CD14-positive monocyte (primary cell): ENCODE results near the gene SPON2. TPM values are rescaled to one million over a fixed set of nuclear protein-coding genes. Genes with fewer than 3 reads are reported as not detected.
A peak's percentile ranks its signal among the peaks of the same experiment; 100 is the strongest.

ENCODE experiments used
- DNase-seq, 3 donors: peaks; one replicate each; pipeline ENCODE4 v3.0.0-alpha.2; 2011 to 2022
- H2AFZ ChIP-seq: 2 replicates; pipeline ENCODE4 v1.6.0; 2012; ENCODE audit warnings: mild to moderate bottlenecking, low read depth, low read length, inconsistent platforms; ENCODE audit not compliant: insufficient read depth, poor library complexity, severe bottlenecking
- H3K27ac ChIP-seq, 2 donors: 1 replicate in 1 of 2; 2 replicates in 1 of 2; pipeline ENCODE4 v1.5.1; 2012 to 2013; ENCODE audit warnings: low read length in 2 of 2, control low read depth in 1 of 2, inconsistent platforms in 1 of 2, low read depth in 1 of 2, mild to moderate bottlenecking in 1 of 2
- H3K27me3 ChIP-seq, 2 donors: one replicate each; pipeline versions ENCODE4 v1.6.0 to v1.6.1; 2011 to 2013; ENCODE audit warnings: low read length in 2 of 2; ENCODE audit not compliant: control insufficient read depth in 2 of 2, insufficient read depth in 2 of 2
- H3K36me3 ChIP-seq, 2 donors: replicated peaks in 1 of 2; 1 replicate in 1 of 2; 2 replicates in 1 of 2; pipeline versions ENCODE4 v1.5.1 to v1.6.1; 2012 to 2013; ENCODE audit warnings: low read length in 2 of 2, control low read depth in 1 of 2, inconsistent platforms in 1 of 2, mild to moderate bottlenecking in 1 of 2; ENCODE audit not compliant: insufficient read depth in 2 of 2, control insufficient read depth in 1 of 2
- H3K4me1 ChIP-seq, 2 donors: 1 replicate in 1 of 2; 2 replicates in 1 of 2; pipeline versions ENCODE4 v1.5.1 to v1.6.1; 2012 to 2013; ENCODE audit warnings: low read length in 2 of 2, control low read depth in 1 of 2, inconsistent platforms in 1 of 2, mild to moderate bottlenecking in 1 of 2, moderate library complexity in 1 of 2; ENCODE audit not compliant: insufficient read depth in 2 of 2, control insufficient read depth in 1 of 2
- H3K4me2 ChIP-seq: replicated peaks from 2 replicates; pipeline ENCODE3; 2012; ENCODE audit warnings: low read length, moderate library complexity, mild to moderate bottlenecking; ENCODE audit not compliant: poor library complexity, severe bottlenecking; ENCODE audit errors: extremely low read depth
- H3K4me3 ChIP-seq, 3 experiments: fragments of 200-600 bp in 1 of 3; sonication (generic) in 1 of 3; replicated peaks in 1 of 3; 1 replicate in 2 of 3; 2 replicates in 1 of 3; pipeline ENCODE4 v1.5.1; 2011 to 2013; ENCODE audit warnings: low read length in 3 of 3, mild to moderate bottlenecking in 3 of 3, control low read depth in 2 of 3, low read depth in 2 of 3, inconsistent platforms in 1 of 3, moderate library complexity in 1 of 3
- H3K79me2 ChIP-seq: 2 replicates; pipeline ENCODE4 v1.6.0; 2012; ENCODE audit warnings: mild to moderate bottlenecking, control low read depth, inconsistent platforms, low read length, moderate library complexity; ENCODE audit not compliant: insufficient read depth
- H3K9ac ChIP-seq: 2 replicates; pipeline ENCODE4 v1.6.0; 2017; ENCODE audit warnings: low read length, mild to moderate bottlenecking; ENCODE audit not compliant: insufficient read depth, poor library complexity, severe bottlenecking
- H3K9me3 ChIP-seq, 2 donors: replicated peaks in 1 of 2; 1 replicate in 1 of 2; 2 replicates in 1 of 2; pipeline versions ENCODE4 v1.5.1 to v1.6.1; 2012 to 2013; ENCODE audit warnings: low read length in 2 of 2, control low read depth in 1 of 2; ENCODE audit not compliant: control insufficient read depth in 1 of 2, insufficient read depth in 1 of 2
- H4K20me1 ChIP-seq: 2 replicates; pipeline ENCODE4 v1.6.0; 2012; ENCODE audit warnings: mild to moderate bottlenecking, low read length, control low read depth, moderate library complexity; ENCODE audit not compliant: insufficient read depth
- H3K27ac Mint-ChIP-seq, 7 donors: one replicate each; pipeline ENCODE4 v1.8.0; 2020; ENCODE audit warnings: mild to moderate bottlenecking in 7 of 7, mixed read lengths in 7 of 7, moderate library complexity in 6 of 7, inconsistent platforms in 2 of 7
- H3K27me3 Mint-ChIP-seq, 3 donors: one replicate each; pipeline ENCODE4 v1.8.0; 2021 to 2022; ENCODE audit warnings: low read depth in 3 of 3, mild to moderate bottlenecking in 3 of 3, mixed read lengths in 3 of 3, moderate library complexity in 3 of 3, inconsistent platforms in 1 of 3
- H3K36me3 Mint-ChIP-seq, 2 donors: one replicate each; pipeline ENCODE4 v1.8.0; 2020; ENCODE audit warnings: mixed read lengths in 2 of 2, inconsistent platforms in 1 of 2, mild to moderate bottlenecking in 1 of 2
- H3K4me1 Mint-ChIP-seq: one replicate; pipeline ENCODE4 v1.8.0; 2020; ENCODE audit warnings: mild to moderate bottlenecking, mixed read lengths
- H3K4me3 Mint-ChIP-seq, 2 donors: one replicate each; pipeline ENCODE4 v1.8.0; 2020; ENCODE audit warnings: mild to moderate bottlenecking in 2 of 2, mixed read lengths in 2 of 2, moderate library complexity in 1 of 2
- H3K9me3 Mint-ChIP-seq, 7 donors: one replicate each; pipeline ENCODE4 v1.8.0; 2020 to 2022; ENCODE audit warnings: mixed read lengths in 7 of 7, mild to moderate bottlenecking in 6 of 7, moderate library complexity in 6 of 7, inconsistent platforms in 2 of 7
- CTCF ChIP-seq: fragments of 200-600 bp; IDR thresholded peaks from one replicate; pipeline ENCODE4 v1.8.0; 2022; ENCODE audit warnings: antibody characterized with exemption, mild to moderate bottlenecking
- WGBS: methylation state at CpG from one replicate; pipeline ENCODE4 v1.1.5; 2013; ENCODE audit warnings: missing lambda C conversion rate; ENCODE audit not compliant: insufficient coverage; 5-methylcytosine and 5-hydroxymethylcytosine counted together
- intact Hi-C, 2 donors: fragments of 100-400 bp; cut with micrococcal nuclease; formaldehyde crosslinking; loops; one replicate each; pipeline versions ENCODE4 v1.15.0 to v1.15.1; 2023
- polyA plus RNA-seq, 3 donors: library from polyadenylated mRNA; depleted of rRNA in 1 of 3; unstranded in 2 of 3; stranded (reverse) in 1 of 3; fragments of 300-500 nt in 2 of 3; fragments of >200 nt in 1 of 3; fragmentation: Illumina TruSeq in 2 of 3; gene quantifications; 1 replicate in 2 of 3; 2 replicates in 1 of 3; pipeline ENCODE4 v1.2.3, GENCODE V29; 2012 to 2021

SPON2 gene
- polyA plus RNA-seq, 3 donors = 0.74 to 1.4 (median 0.90) TPM

DNA sequence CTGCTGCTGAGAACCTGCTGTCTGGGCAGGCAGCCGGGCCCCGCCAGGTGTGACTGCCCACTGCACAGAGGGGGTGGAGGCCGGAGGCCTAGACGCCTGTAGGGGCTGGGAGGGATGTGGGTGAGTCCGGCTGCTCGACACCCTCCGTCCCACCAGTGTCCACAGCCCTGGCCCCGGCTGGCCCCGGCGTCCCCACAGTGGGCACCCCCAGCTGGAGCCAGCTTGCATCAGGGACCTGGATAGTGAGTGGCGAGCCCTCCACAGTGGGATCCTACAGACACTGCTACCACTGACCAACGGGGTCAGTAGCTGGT, 34.7 kb upstream of the SPON2 start:
- Mint-ChIP-seq H3K27ac (no peak overlapping the region), H3K4me1 (peaks cover 15% of the 10 kb centered on the region), H3K27me3 (peaks cover 0 to 3% (median 2%) of the 10 kb centered on the region in 3 donors), H3K36me3 (peaks cover 14 to 29% of the 10 kb centered on the region in 2 donors), H3K9me3 (peaks cover 0 to 2% (median 0%) of the 10 kb centered on the region in 7 donors), H3K4me3 (no peak overlapping the region)
- Histone ChIP-seq H3K4me2 (no peak overlapping the region), H3K79me2 (no peaks in the 10 kb centered on the region), H3K4me3 (no peak overlapping the region), H3K36me3 (peaks cover 12 to 27% of the 10 kb centered on the region in 2 donors), H3K4me1 (peaks cover 8 to 9% of the 10 kb centered on the region in 2 donors), H3K27ac (no peak overlapping the region), H3K27me3 (no peaks in the 10 kb centered on the region), H3K9me3 (no peaks in the 10 kb centered on the region), H4K20me1 (peaks cover 15% of the 10 kb centered on the region), H2AFZ (no peak overlapping the region), H3K9ac (no peak overlapping the region)
- intact Hi-C loops = no loop called here
- no peak for DNase-seq
- no peak for TF ChIP-seq CTCF
- WGBS = 93% methylated on average over 10 of the region's 12 CpGs

- Mint-ChIP-seq H3K4me1 (peaks cover 20% of the 10 kb centered on the region), H3K9me3 (peaks cover 0 to 2% (median 0%) of the 10 kb centered on the region in 7 donors), H3K27me3 (peaks cover 2 to 3% (median 3%) of the 10 kb centered on the region in 3 donors), H3K27ac (peak overlapping the region in 1 of 7 donors; percentile 43), H3K36me3 (peaks cover 9 to 23% of the 10 kb centered on the region in 2 donors), H3K4me3 (no peak overlapping the region)
- H3K27me3 ChIP-seq = no peaks in the 10 kb centered on the region
- peaks cover 12% of the 10 kb centered on the region for H4K20me1 ChIP-seq
- no peak overlapping the region for H3K27ac ChIP-seq
- no peak for TF ChIP-seq CTCF
- no peak for DNase-seq
- H3K36me3 ChIP-seq = peaks cover 12 to 22% of the 10 kb centered on the region in 2 donors
- WGBS = 98% methylated on average over 13 of the region's 21 CpGs
- no peak overlapping the region for H3K4me3 ChIP-seq
- intact Hi-C loops = no loop called here
- no peak overlapping the region for H2AFZ ChIP-seq
- H3K9me3 ChIP-seq = no peaks in the 10 kb centered on the region
- no peaks in the 10 kb centered on the region for H3K79me2 ChIP-seq
- no peak overlapping the region for H3K9ac ChIP-seq
- no peak overlapping the region for H3K4me2 ChIP-seq
- peaks cover 14 to 15% of the 10 kb centered on the region in 2 donors for H3K4me1 ChIP-seq
Measured at GRCh38 chr4:1206299-1207156, 34.1 kb upstream of the SPON2 start.
